HL-60/S4 treated with retinoic acid at 250 ng/mL for 4 days and 3 days (cell line): Measurements from ENCODE around the gene TSR1.
"Not testable (repeated sequence)": the region's sequence is repeated elsewhere in the genome, so short reads cannot be mapped to it uniquely, and the experiment has no call there.

Experiments
- in situ Hi-C: fragments of 300-500 bp; cut with MboI; formaldehyde crosslinking; loops from 2 replicates; pipeline ENCODE4 v1.7.0; 2022; ENCODE audit warnings: low sequenced_read_pairs

The TSR1 gene

GRCh38 chr17:2338315-2338657 lies 2.0 kb upstream of the TSR1 start:
- in situ Hi-C loops = no loop called here

GRCh38 chr17:2337544-2338314 lies 1.5 kb upstream of the TSR1 start:
- in situ Hi-C loops = no loop called here

- in situ Hi-C loops = no loop called here
These were observed 741 bp upstream of the TSR1 start, which contains the start of gene SGSM2 for GRCh38 chr17:2336852-2337543. Gene SGSM2, plus strand, starts transcription at chr17:2337501. Its CDS starts 188 bp downstream, at chr17:2337689.

GRCh38 chr17:2335726-2336214 lies 487 bp downstream of the TSR1 start:
- in situ Hi-C loops = no loop called here

GRCh38 chr17:2331303-2331702 lies 5.0 kb downstream of the TSR1 start:
- in situ Hi-C loops = no loop called here

- in situ Hi-C loops = no loop called here
These were observed 12.5 kb downstream of the TSR1 start for GRCh38 chr17:2323629-2324314.

- in situ Hi-C loops = no loop called here
These were observed 14.9 kb downstream of the TSR1 start for GRCh38 chr17:2321399-2321798.

GRCh38 chr17:2319051-2319450 lies 17.2 kb downstream of the TSR1 start:
- in situ Hi-C loops = no loop called here

- in situ Hi-C loops = no loop called here
These were observed 18.5 kb downstream of the TSR1 start for GRCh38 chr17:2317796-2318195.

- in situ Hi-C loops = not testable (repeated sequence)
These were observed 19.4 kb downstream of the TSR1 start for GRCh38 chr17:2316916-2317205.

- in situ Hi-C loops = no loop called here
These were observed 23.5 kb downstream of the TSR1 start for GRCh38 chr17:2312736-2313135.

GRCh38 chr17:2309338-2310154 lies 26.7 kb downstream of the TSR1 start:
- in situ Hi-C loops = no loop called here

GRCh38 chr17:2304931-2305330 lies 31.3 kb downstream of the TSR1 start:
- in situ Hi-C loops = no loop called here

- in situ Hi-C loops = no loop called here
These were observed 32.8 kb downstream of the TSR1 start, which contains the start of the genes SMG6 and SRR for GRCh38 chr17:2303204-2304188. Gene SMG6, minus strand, starts transcription at chr17:2303785. Its CDS starts 65 bp downstream, at chr17:2303720. Gene SRR, plus strand, starts transcription at chr17:2303950. Its CDS starts 11,611 bp downstream, at chr17:2315561.

- in situ Hi-C loops = no loop called here
These were observed 33.5 kb downstream of the TSR1 start for GRCh38 chr17:2302778-2303203.

- in situ Hi-C loops = loop anchor here (25.0 kb wide), 1 partner anchor 412 kb away; no protein-coding TSS in a partner anchor
These were observed 36.5 kb downstream of the TSR1 start for GRCh38 chr17:2299756-2300155.

GRCh38 chr17:2299136-2299535 lies 37.1 kb downstream of the TSR1 start:
- in situ Hi-C loops = loop anchor here (25.0 kb wide), 1 partner anchor 412 kb away; no protein-coding TSS in a partner anchor

- in situ Hi-C loops = loop anchor here (25.0 kb wide), 1 partner anchor 410 kb away; no protein-coding TSS in a partner anchor
These were observed 39.2 kb downstream of the TSR1 start for GRCh38 chr17:2297023-2297422.

- in situ Hi-C loops = loop anchor here (25.0 kb wide), 1 partner anchor 408 kb away; no protein-coding TSS in a partner anchor
These were observed 40.7 kb downstream of the TSR1 start for GRCh38 chr17:2295575-2295974.
